Urinary bladder (tissue), 4 donors: ENCODE results near the gene GPBP1L1. TPM values are rescaled to one million over a fixed set of nuclear protein-coding genes. Genes with fewer than 3 reads are reported as not detected.
"Not testable (repeated sequence)": the region's sequence is repeated elsewhere in the genome, so short reads cannot be mapped to it uniquely, and the experiment has no call there.

Experiments used
- DNase-seq: peaks from one replicate; pipeline ENCODE4 v3.0.0-alpha.2; 2015; ENCODE audit errors: extremely low spot score
- H3K27ac ChIP-seq: one replicate; pipeline ENCODE4 v1.5.1; 2013; ENCODE audit warnings: low read depth, mild to moderate bottlenecking, moderate library complexity
- H3K36me3 ChIP-seq: one replicate; pipeline ENCODE4 v1.6.1; 2013; ENCODE audit warnings: mild to moderate bottlenecking, moderate library complexity; ENCODE audit not compliant: insufficient read depth
- H3K4me1 ChIP-seq: one replicate; pipeline ENCODE4 v1.6.1; 2013; ENCODE audit warnings: mild to moderate bottlenecking, moderate library complexity; ENCODE audit not compliant: insufficient read depth
- H3K4me3 ChIP-seq: one replicate; pipeline ENCODE4 v1.5.1; 2013; ENCODE audit warnings: low read depth, low read length
- WGBS: extraction: QIAGEN DNeasy Blood & Tissue Kit; methylation state at CpG from one replicate; pipeline ENCODE4 v1.1.7; 2013; 5-methylcytosine and 5-hydroxymethylcytosine counted together
- polyA plus RNA-seq: library from polyadenylated mRNA; stranded (reverse); fragments of 200-250 nt; gene quantifications from one replicate; pipeline ENCODE4 v1.2.3, GENCODE V29; 2013
- total RNA-seq: library from RNA; depleted of rRNA; stranded (reverse); fragments of >200 nt; gene quantifications from one replicate; pipeline ENCODE4 v1.2.3, GENCODE V29; 2014
- donor health status: healthy with polysubstance abuse.
- donor health status: healthy.

The GPBP1L1 gene, protein sequence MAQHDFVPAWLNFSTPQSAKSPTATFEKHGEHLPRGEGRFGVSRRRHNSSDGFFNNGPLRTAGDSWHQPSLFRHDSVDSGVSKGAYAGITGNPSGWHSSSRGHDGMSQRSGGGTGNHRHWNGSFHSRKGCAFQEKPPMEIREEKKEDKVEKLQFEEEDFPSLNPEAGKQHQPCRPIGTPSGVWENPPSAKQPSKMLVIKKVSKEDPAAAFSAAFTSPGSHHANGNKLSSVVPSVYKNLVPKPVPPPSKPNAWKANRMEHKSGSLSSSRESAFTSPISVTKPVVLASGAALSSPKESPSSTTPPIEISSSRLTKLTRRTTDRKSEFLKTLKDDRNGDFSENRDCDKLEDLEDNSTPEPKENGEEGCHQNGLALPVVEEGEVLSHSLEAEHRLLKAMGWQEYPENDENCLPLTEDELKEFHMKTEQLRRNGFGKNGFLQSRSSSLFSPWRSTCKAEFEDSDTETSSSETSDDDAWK
- total RNA-seq (120 TPM), polyA plus RNA-seq (55.3 TPM)

DNA sequence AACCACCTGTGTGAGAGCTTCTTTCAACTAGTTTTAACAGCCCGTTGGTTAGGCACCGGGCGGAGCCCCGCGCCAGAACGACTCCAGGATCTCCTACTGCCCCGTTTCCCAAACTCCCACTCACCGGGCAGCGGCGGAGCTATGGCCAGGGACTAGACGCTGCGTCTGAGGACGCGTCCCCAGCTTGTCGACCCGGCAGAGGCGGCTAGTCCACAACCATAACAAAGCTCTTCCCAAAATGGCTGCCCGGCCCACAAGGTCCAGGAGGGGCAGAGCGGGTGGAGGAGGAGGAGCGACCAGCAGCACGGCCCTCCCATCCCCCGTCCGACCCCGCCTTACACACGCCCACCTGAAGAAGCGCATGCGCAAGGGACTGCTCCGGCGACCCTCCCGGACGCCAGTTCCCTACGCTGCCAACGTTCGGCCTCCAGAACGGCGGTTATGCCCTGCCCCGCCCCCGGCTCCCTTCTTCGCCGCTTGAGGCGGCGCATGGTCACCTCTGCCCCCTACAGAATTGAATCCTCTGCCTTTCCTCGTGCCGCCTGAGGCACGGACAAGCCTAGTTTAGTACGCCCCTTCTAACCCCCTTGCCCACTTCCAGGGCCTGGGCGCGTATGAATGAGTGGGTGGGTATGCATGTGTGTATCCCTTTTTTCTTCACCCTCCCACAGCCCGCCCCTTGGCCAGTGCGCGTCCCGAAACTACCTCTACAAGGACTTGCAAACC lies at the start of gene GPBP1L1:
Gene GPBP1L1, minus strand, starts transcription at position 246 of the 726 bp plus-strand sequence. CDS start 27,446 bp downstream, outside the sequence.
- WGBS = under 1% methylated on average over 52 of the region's 52 CpGs
- H3K4me1 ChIP-seq = peaks cover 2% of the 10 kb centered on the region

DNA sequence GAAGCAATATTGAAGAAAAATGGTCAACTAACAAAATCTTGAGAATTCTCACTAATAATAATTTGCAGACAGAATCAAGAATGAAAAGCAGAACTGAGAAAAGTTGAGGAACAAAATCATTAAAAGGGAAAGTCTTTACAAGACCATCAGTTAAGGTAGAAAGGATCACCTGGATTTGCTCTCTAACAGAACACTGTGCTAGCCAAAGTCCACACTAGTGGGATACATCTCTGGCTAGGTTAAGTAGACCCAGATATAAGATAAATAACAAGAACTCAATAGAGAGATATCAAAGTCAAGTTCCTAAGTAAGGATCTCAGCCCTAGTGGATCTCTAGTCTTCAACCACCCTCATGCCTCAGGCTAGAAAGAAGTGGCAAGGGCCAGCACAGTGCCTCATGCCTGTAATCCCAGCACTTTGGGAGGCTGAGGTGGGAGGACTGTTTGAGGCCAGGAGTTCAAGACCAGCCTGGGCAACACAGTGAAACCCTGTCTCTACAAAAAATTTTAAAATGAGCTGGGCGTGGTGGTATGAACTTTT lies 44.5 kb upstream of the GPBP1L1 start:
- Histone ChIP-seq H3K4me3 (no peak overlapping the region), H3K27ac (no peak overlapping the region), H3K4me1 (no peaks in the 10 kb centered on the region), H3K36me3 (peaks cover 2% of the 10 kb centered on the region)
- DNase-seq = no peak
- 95% methylated on average over 1 of the region's 1 CpG for WGBS

More for the DNA sequence above, at the start of gene GPBP1L1:
- Histone ChIP-seq H3K27ac (peak within 1 kb of the TSS; percentile 97), H3K4me3 (peak within 1 kb of the TSS; percentile 82), H3K36me3 (peaks cover 2% of the 10 kb centered on the region)
- peak; percentile 92 for DNase-seq

DNA sequence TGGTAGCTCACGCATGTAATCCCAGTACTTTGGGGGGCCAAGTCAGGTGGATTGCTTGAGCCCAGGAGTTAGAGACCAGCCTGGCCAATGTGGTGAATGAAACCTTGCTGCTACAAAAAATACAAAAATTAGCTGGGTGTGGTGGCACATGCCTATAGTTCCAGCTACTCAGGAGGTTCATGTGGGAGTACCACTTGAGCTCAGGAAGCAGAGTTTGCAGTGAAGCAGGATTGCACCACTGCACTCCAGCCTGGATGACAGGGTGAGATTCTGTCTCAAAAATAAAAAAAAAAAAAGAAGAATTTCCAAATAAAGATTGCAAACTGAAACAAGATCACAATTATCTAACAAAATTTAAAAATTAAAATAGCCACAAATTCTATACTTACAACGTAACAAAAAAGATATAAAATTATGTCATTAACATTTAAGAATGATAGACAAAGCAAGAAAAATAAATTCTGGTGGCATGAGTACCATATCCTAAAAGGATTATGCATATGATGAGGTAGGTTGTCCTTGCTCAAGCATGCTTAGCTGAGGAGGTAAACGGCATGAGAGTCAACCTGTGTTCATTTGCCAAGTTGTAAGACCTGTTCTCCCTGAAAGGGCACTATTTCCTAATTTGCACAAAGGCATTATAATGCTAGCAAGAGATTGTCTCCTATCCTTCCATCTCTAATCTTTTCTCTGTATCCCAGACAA lies 43.9 kb upstream of the GPBP1L1 start:
- 74% methylated on average over 3 of the region's 3 CpGs for WGBS
- H3K4me1 ChIP-seq = no peaks in the 10 kb centered on the region
- peaks cover 2% of the 10 kb centered on the region for H3K36me3 ChIP-seq
- H3K27ac ChIP-seq = no peak overlapping the region
- peak; percentile 55 for DNase-seq
- no peak overlapping the region for H3K4me3 ChIP-seq

DNA sequence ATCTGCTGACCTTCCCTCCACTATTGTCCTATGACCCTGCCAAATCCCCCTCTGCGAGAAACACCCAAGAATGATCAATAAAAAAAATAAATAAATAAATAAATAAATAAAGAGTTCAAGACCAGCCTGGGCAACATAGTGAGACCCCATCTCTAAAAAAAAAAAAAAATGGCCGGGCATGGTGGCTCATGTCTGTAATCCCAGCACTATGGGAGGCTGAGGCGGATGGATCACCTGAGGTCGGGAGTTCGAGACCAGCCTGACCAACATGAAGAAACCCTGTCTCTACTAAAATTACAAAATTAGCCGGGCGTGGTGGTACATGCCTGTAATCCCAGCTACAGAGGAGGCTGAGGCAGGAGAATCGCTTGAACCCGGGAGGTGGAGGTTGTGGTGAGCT lies 39.7 kb upstream of the GPBP1L1 start:
- not testable (repeated sequence) for H3K27ac ChIP-seq, H3K36me3 ChIP-seq, DNase-seq, H3K4me3 ChIP-seq, H3K4me1 ChIP-seq
- WGBS = 99% methylated on average over 9 of the region's 9 CpGs

DNA sequence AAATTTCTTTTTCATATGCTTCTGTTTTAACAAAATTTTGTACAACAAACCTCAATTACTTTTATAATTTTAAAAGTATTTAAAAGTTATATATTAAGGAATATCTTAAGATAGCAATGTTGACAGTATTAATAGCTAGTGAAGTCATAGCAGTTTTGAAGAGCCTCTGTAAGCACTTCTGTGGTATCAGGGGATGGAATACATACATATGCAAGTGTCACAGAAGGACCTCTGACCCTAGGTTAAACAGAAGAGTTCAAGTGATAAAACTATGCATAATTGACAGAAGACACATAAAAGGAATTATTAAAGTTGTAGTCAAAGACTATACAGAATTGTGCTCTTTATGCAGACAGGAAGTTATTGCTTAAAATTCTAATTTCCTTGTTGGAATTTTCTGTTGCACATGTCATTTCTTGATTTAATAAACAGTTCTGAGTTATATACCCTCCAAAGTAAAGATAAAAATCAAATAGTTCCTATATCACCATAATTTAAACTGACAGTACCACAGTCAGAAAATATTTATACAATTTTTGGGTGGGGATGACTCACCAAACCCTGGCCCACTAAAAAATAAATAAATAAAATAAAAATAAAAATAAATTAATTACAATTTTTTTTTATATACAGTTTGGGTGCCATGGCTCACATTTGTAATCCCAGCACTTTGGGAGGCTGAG lies 37.1 kb upstream of the GPBP1L1 start:
- Histone ChIP-seq H3K27ac (no peak overlapping the region), H3K4me1 (no peaks in the 10 kb centered on the region), H3K36me3 (no peaks in the 10 kb centered on the region), H3K4me3 (no peak overlapping the region)
- no peak for DNase-seq

DNA sequence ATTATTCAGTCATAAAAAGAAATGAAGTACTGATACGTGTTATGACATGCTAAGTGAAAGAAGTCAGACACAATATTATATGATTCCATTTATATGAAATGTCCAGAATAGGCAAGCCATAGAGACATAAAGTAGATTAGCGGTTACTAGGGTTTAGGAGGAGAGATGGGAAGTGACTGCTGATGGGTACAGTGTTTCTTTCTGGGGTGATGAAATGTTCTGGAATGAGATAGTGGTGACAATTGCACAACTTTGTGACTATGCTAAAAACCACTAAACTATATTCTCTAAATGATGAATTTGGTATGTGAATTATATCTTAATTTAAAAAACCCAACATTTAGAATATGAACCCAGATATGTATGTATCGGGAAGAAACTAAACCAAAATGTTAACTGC lies 36.5 kb upstream of the GPBP1L1 start:
- no peak overlapping the region for H3K27ac ChIP-seq
- no peaks in the 10 kb centered on the region for H3K36me3 ChIP-seq
- 96% methylated on average over 3 of the region's 3 CpGs for WGBS
- no peak for DNase-seq
- no peaks in the 10 kb centered on the region for H3K4me1 ChIP-seq
- H3K4me3 ChIP-seq = no peak overlapping the region

DNA sequence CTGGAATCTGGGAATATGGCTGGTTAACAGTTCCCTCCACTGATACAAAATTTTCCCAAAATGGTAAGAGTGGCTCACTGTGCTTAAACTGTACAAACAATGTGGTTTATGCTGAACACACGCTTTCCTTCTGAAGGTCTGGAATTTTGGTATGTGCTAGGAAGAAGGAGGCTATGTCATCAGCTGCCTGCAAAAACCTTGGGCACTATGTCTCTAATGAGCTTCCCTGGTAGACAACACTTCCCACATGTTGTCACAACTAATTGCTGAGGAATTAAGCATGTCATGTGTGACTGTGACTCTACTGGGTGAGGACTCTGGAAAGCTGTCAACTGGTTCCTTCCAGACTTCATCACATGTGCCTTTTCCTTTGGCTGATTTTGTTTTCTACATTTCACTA lies 34.9 kb upstream of the GPBP1L1 start:
- no peak for DNase-seq
- WGBS = 38% methylated on average over 1 of the region's 1 CpG
- Histone ChIP-seq H3K4me3 (no peak overlapping the region), H3K4me1 (no peaks in the 10 kb centered on the region), H3K36me3 (no peaks in the 10 kb centered on the region), H3K27ac (no peak overlapping the region)

DNA sequence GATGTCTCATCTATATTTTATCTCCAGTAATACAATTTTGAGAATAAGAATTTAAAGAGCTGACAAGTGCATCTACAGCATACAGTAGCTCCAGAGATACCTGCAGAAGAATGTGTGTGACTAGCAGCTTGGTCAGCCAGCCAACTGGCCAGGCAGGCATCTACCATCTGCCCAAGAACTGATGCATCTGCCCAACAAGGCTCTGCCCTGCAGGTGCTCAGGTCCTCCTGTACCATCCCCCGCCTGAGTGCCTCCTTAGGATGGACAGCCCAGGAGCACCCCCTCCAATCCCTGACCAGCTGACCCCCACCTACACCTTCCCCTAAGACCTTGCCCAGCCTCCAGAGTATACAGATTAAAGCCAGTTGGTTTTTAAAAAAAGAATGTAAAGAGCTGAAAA lies 32.0 kb upstream of the GPBP1L1 start:
- Histone ChIP-seq H3K36me3 (no peaks in the 10 kb centered on the region), H3K27ac (no peak overlapping the region), H3K4me1 (no peaks in the 10 kb centered on the region), H3K4me3 (no peak overlapping the region)
- WGBS = 95% methylated on average over 1 of the region's 1 CpG
- DNase-seq = no peak

DNA sequence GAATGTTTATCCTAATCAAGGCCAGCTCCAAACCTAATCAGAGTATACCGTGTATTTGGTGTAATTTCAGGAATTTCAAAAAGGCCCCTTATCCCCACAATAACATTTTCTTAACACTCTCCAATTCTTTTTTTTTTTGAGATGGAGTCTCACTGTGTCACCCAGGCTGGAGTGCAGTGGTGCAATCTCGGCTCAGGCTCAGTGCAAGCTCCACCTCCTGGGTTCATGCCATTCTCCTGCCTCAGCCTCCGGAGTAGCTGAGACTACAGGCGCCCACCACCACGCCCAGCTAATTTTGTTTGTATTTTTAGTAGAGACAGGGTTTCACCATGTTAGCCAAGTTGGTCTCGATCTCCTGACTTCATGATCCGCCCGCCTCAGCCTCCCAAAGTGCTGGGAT lies 31.1 kb upstream of the GPBP1L1 start:
- not testable (repeated sequence) for H3K36me3 ChIP-seq, H3K4me3 ChIP-seq, DNase-seq, H3K4me1 ChIP-seq, H3K27ac ChIP-seq
- WGBS = 84% methylated on average over 8 of the region's 8 CpGs

DNA sequence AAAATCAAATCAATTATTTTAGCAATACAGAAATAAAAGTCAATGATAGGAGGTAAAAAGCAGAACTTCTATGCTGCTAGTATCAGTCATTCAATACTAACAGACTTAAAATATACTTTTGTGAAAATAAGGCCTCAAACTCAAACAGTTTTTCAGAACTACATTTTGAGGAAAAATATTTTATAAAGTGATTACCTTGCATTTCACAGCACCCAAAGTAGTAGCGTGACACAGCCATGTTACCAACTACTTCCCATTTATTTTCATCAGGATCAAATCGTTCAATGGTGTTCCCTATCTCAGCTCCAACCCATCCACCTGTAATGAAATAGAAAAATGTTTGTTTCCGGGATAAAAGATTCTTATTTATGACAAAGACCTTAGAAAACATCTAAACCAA lies 30.4 kb upstream of the GPBP1L1 start:
- WGBS = 92% methylated on average over 3 of the region's 3 CpGs

DNA sequence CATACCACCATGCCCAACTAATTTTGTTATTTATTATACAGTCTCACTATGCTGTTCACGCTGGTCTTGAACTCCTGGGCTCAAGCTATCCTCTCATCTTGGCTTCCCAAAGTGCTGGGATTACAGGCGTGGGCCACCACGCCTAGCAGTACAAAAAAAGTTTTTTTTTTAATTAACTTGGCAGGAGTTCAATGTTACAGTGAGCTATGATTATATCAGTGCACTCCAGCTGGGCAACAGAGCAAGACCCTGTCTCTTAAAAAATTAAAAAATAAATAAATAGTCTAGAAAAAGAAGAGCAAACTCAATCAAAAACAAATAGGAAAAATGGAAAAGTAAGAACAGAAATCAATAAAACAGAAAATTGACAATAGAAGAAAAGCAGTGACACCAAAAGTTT lies 27.4 kb upstream of the GPBP1L1 start:
- H3K36me3 ChIP-seq = no peaks in the 10 kb centered on the region
- H3K4me1 ChIP-seq = no peaks in the 10 kb centered on the region
- no peak overlapping the region for H3K4me3 ChIP-seq
- no peak for DNase-seq
- no peak overlapping the region for H3K27ac ChIP-seq
- 91% methylated on average over 3 of the region's 3 CpGs for WGBS

More for the DNA sequence above, 30.4 kb upstream of the GPBP1L1 start:
- no peak for DNase-seq
- Histone ChIP-seq H3K4me1 (no peaks in the 10 kb centered on the region), H3K4me3 (no peak overlapping the region), H3K27ac (no peak overlapping the region), H3K36me3 (no peaks in the 10 kb centered on the region)

DNA sequence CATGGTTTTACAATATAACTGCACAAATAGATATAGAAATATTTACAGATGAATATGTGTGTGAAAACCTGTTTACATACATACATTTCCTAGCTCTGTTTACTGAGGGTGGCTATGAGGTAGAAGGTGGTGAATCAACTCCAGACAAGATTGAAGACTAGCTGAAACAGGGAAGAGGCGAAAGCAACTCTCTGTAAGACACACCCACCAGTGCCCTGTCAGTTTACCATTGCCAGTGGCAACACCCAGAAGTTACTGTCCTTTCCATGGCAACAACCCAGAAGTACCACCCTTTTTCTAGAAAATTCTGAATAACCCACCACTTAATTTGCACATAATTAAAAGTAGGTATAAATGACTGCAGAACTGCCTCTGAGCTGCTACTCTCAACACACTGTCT lies 18.3 kb upstream of the GPBP1L1 start:
- Histone ChIP-seq H3K4me3 (no peak overlapping the region), H3K27ac (no peak overlapping the region), H3K36me3 (no peaks in the 10 kb centered on the region), H3K4me1 (no peaks in the 10 kb centered on the region)
- DNase-seq = no peak
- WGBS = 89% methylated on average over 1 of the region's 1 CpG

DNA sequence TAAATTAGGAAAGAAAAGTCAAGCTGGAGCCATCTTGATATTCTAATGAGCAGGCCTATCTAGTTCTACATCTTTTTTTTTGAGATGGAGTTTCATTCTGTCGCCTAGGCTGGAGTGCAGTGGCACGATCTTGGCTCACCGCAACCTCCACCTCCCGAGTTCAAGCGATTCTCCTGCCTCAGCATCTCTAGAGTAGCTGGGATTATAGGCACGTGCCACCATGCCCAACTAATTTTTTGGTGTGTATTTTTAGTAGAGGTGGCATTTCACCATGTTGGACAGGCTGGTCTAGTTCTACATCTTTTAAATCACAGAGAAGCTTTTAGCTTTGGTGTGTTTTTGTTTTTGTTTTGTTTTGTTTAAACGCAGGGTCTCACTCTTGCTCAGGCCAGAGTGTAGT lies 8.5 kb upstream of the GPBP1L1 start:
- Histone ChIP-seq H3K4me1 (peaks cover 2% of the 10 kb centered on the region), H3K27ac (no peak overlapping the region), H3K4me3 (no peak overlapping the region), H3K36me3 (peaks cover 1% of the 10 kb centered on the region)
- DNase-seq = no peak
- WGBS = 89% methylated on average over 7 of the region's 7 CpGs
